DMS53 (cell line): ENCODE data around the gene CPSF7.
"Not testable (repeated sequence)": the region's sequence is repeated elsewhere in the genome, so short reads cannot be mapped to it uniquely, and the experiment has no call there.

Experiments
- DNase-seq: peaks from one replicate; lab custom pipeline; 2025; lab: John Stamatoyannopoulos, UW

Gene CPSF7

GRCh38 chr11:61384271-61385242 is 45.2 kb downstream of the CPSF7 start:
- DNase-seq, result peak; percentile 83

- DNase-seq, result not testable (repeated sequence)
Measured at GRCh38 chr11:61383859-61384258, 45.9 kb downstream of the CPSF7 start.

GRCh38 chr11:61380884-61381283 is 48.9 kb downstream of the CPSF7 start:
- DNase-seq, result no peak

GRCh38 chr11:61378713-61379313 is 51.0 kb downstream of the CPSF7 start:
- DNase-seq, result no peak

- DNase-seq, result no peak
Measured at GRCh38 chr11:61377461-61378160, 52.2 kb downstream of the CPSF7 start.

GRCh38 chr11:61375761-61376108 is 54.0 kb downstream of the CPSF7 start:
- DNase-seq, result no peak

- peak; percentile 21 for DNase-seq
Measured at GRCh38 chr11:61372659-61373420, 56.9 kb downstream of the CPSF7 start.

GRCh38 chr11:61370349-61371005 is 59.3 kb downstream of the CPSF7 start:
- DNase-seq, result no peak

- DNase-seq, result no peak
Measured at GRCh38 chr11:61369372-61370348, 60.1 kb downstream of the CPSF7 start.

GRCh38 chr11:61368646-61369045 is 61.1 kb downstream of the CPSF7 start:
- no peak for DNase-seq

- DNase-seq, result no peak
Measured at GRCh38 chr11:61367406-61367805, 62.4 kb downstream of the CPSF7 start.

GRCh38 chr11:61364012-61364675 is 65.6 kb downstream of the CPSF7 start:
- no peak for DNase-seq

GRCh38 chr11:61362542-61362875 is 67.3 kb downstream of the CPSF7 start:
- peak; percentile 77 for DNase-seq

- peak; percentile 98 for DNase-seq
Measured at GRCh38 chr11:61361741-61362541, 67.8 kb downstream of the CPSF7 start, which contains the start of the genes CYB561A3 and TMEM138. Gene CYB561A3, minus strand, starts transcription at chr11:61361882. Its CDS starts 5,169 bp downstream, at chr11:61356713. Gene TMEM138, plus strand, starts transcription at chr11:61362374. Its CDS starts 2,017 bp downstream, at chr11:61364391.

GRCh38 chr11:61361237-61361740 is 68.5 kb downstream of the CPSF7 start:
- peak; percentile 52 for DNase-seq

- no peak for DNase-seq
Measured at GRCh38 chr11:61359516-61359915, 70.3 kb downstream of the CPSF7 start.

- no peak for DNase-seq
Measured at GRCh38 chr11:61358566-61358965, 71.2 kb downstream of the CPSF7 start.

GRCh38 chr11:61357894-61358239 is 71.9 kb downstream of the CPSF7 start:
- DNase-seq, result no peak
